ENCODE measurements around the gene BMI1. TPM values are rescaled to one million over a fixed set of nuclear protein-coding genes. Genes with fewer than 3 reads are reported as not detected.

The BMI1 gene
- total RNA-seq, 1 donor from 2014 or later, result 35.1 TPM

DNA sequence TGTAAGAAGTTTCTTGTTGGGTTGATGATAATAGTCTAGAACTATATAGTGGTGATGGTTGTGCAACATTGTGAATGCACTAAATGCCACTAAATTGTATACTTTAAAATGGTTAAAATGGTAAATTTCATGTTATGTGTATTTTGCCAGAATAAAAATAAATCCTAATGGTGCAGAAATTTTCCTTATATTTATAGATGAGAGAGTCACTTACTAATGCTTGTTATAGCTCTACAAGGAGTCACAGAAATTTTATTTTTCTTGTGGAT lies 45.5 kb downstream of the BMI1 start:
- no peak for DNase-seq (ENCODE audit: low read depth, low spot score)

DNA sequence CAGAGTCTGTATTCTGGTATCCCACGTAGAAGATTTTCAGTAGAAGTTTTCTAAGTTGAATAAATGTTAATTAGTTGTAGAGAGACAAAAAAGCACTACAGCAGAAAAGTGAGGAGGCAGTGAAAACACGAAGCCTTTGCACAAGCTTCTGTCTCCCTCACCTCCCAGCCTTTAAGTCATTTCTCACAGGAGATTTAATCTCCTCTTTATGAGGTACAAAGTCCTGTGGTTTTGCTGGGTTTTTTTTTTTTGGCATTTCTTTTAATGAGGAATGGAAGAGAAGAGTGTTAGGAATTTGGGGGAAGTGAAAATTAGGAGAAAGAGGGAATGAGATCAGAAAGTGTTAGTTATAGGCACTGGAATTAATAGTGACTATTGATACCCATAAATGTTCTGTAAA lies 45.9 kb downstream of the BMI1 start:
- no peak for DNase-seq (ENCODE audit: low read depth, low spot score)

- no peak for DNase-seq (ENCODE audit: low read depth, low spot score)
Observed at GRCh38 chr10:22367471-22367870, 46.6 kb downstream of the BMI1 start.

GRCh38 chr10:22368402-22368801 lies 47.5 kb downstream of the BMI1 start:
- DNase-seq (ENCODE audit: low read depth, low spot score), result no peak

GRCh38 chr10:22368981-22369380 lies 48.1 kb downstream of the BMI1 start:
- no peak for DNase-seq (ENCODE audit: low read depth, low spot score)

GRCh38 chr10:22369434-22370072 lies 48.7 kb downstream of the BMI1 start:
- DNase-seq (ENCODE audit: low read depth, low spot score), result no peak

- no peak for DNase-seq (ENCODE audit: low read depth, low spot score)
Observed at GRCh38 chr10:22370320-22370719, 49.4 kb downstream of the BMI1 start.

DNA sequence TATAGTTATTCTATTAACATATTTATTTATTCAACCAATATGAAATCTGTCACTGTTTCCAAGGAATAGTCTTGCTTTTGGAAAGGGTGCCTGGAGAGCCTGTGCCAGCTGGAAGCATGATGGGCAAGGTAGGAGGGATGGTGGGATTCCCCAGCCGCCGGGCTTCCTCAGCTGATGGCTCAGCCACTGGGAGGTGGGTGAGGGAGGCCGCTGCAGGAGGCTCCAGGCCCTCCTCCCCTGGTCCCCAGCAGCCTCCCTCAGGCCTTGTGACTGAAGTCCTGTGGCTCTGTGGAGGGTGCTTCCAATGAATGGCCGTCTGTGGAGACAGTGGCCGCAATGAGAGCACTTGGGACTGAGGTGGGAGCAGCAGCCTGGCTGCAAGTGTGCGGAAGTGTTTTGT lies 51.4 kb downstream of the BMI1 start:
- DNase-seq (ENCODE audit: low read depth, low spot score), result no peak

DNA sequence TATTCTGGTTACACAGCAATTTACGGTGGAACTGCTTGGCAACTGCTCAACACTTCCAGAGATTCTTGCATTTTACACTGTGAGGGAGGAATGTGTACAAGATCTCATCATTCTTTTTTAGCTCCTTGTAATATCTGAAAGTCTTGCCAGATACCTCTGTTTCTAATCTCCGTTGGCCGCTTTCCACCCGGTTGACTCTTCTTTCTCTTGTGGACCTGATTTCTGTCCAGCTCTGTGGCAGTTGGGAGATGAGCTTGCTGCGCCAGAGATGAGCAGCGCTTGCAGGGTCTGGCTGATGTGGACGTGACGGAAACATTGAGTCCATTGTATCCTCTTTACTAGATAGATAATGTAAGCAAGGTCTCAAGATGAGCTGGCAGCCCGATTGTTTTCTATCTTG lies 52.0 kb downstream of the BMI1 start:
- DNase-seq (ENCODE audit: low read depth, low spot score), result no peak

DNA sequence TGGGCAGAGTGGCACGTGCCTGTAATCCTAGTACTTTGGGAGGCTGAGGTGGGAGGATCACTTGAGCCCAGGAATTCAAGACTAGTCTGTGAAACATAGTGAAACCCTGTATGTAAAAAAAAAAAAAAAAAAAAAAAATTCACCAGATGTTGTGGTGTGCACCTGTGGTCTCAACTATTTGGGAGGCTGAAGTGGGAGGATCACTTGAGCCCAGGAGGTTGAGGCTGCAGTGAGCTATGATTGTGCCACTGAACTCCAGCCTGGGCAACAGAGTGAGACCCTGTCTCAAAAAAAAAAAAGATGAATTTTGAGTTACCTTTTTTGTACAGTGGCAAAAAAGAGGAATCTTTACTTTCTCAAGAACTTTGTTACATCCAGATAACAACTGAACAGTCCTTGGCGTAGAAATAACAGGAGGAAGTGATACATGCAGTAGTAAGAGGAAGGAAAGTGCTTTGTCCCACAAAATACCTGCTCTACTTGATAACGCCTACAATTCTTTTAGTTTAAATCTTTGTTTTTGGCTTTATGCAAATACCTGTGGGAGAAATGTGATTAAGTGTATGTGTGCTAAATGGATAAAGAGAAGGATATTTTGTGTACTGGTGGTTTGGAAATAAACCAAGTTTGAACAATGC lies 53.7 kb downstream of the BMI1 start:
- no peak for DNase-seq (ENCODE audit: low read depth, low spot score)

GRCh38 chr10:22379059-22379458 lies 58.2 kb downstream of the BMI1 start:
- no peak for DNase-seq (ENCODE audit: low read depth, low spot score)

Other genes starting within 250 kb of the BMI1 start
- not detected in 2 replicates for gene EBLN1, start 103.1 kb upstream of the BMI1 start, total RNA-seq
- gene COMMD3, start 4.7 kb upstream of the BMI1 start, total RNA-seq, result 37.1 and 38.3 TPM in 2 replicates
- gene SPAG6, start 24.4 kb downstream of the BMI1 start, total RNA-seq, result not detected in 2 replicates